Epidermal melanocyte (primary cell): ENCODE measurements around the gene ASCL2.
"Not testable (repeated sequence)": the region's sequence is repeated elsewhere in the genome, so short reads cannot be mapped to it uniquely, and the experiment has no call there.

ENCODE experiments used
- DNase-seq: peaks from one replicate; pipeline ENCODE4 v3.0.0; 2011; ENCODE audit warnings: low spot score; ENCODE audit not compliant: insufficient read length

Gene ASCL2

GRCh38 chr11:2260491-2261364, 9.7 kb downstream of the ASCL2 start:
- no peak for DNase-seq

- no peak for DNase-seq
These were observed 10.4 kb downstream of the ASCL2 start for GRCh38 chr11:2259897-2260451.

GRCh38 chr11:2259466-2259830, 10.9 kb downstream of the ASCL2 start:
- DNase-seq, result no peak

GRCh38 chr11:2258501-2259465, 11.6 kb downstream of the ASCL2 start:
- no peak for DNase-seq

- no peak for DNase-seq
These were observed 13.3 kb downstream of the ASCL2 start for GRCh38 chr11:2256951-2257700.

GRCh38 chr11:2256293-2256913, 14.0 kb downstream of the ASCL2 start:
- DNase-seq, result no peak

- no peak for DNase-seq
These were observed 18.4 kb downstream of the ASCL2 start for GRCh38 chr11:2252018-2252417.

GRCh38 chr11:2251138-2251537, 19.2 kb downstream of the ASCL2 start:
- DNase-seq, result no peak

- no peak for DNase-seq
These were observed 19.9 kb downstream of the ASCL2 start for GRCh38 chr11:2250485-2250884.

GRCh38 chr11:2250041-2250440, 20.3 kb downstream of the ASCL2 start:
- no peak for DNase-seq

GRCh38 chr11:2249189-2249916, 21.0 kb downstream of the ASCL2 start:
- no peak for DNase-seq

- DNase-seq, result no peak
These were observed 21.6 kb downstream of the ASCL2 start for GRCh38 chr11:2248762-2249161.

- DNase-seq, result no peak
These were observed 22.1 kb downstream of the ASCL2 start for GRCh38 chr11:2248242-2248641.

- DNase-seq, result no peak
These were observed 22.9 kb downstream of the ASCL2 start for GRCh38 chr11:2247496-2247895.

GRCh38 chr11:2240834-2241233, 29.6 kb downstream of the ASCL2 start:
- DNase-seq, result no peak

- DNase-seq, result no peak
These were observed 32.7 kb downstream of the ASCL2 start for GRCh38 chr11:2237457-2238238.

GRCh38 chr11:2236381-2237134, 33.8 kb downstream of the ASCL2 start:
- not testable (repeated sequence) for DNase-seq

- DNase-seq, result no peak
These were observed 34.6 kb downstream of the ASCL2 start for GRCh38 chr11:2235588-2236326.
